ENCODE measurements around the gene UGT1A10. TPM values are rescaled to one million over a fixed set of nuclear protein-coding genes. Genes with fewer than 3 reads are reported as not detected.

UGT1A10 gene
- total and polyA plus RNA-seq, 10 of the 15 experiments (the other 5 are each of a cell fraction or from before 2014, with no cell fraction given) = not detected

Other genes with a start within 250 kb of the UGT1A10 start
Only the 7 nearest of the 11 such genes appear.
- 13.7 and 21.4 TPM in 2 replicates for gene USP40, start 69.7 kb upstream of the UGT1A10 start, total RNA-seq (2014; rRNA removed)
- 15.3 and 16.8 TPM in 2 replicates for gene USP40, start 69.7 kb upstream of the UGT1A10 start, total RNA-seq (2014; rRNA removed; fragmentation: Illumina TruSeq; extraction: Trizol)
- 15.5 and 20.3 TPM in 2 replicates for gene USP40, start 69.7 kb upstream of the UGT1A10 start, total RNA-seq (2021)
- gene USP40, start 69.7 kb upstream of the UGT1A10 start, polyA plus RNA-seq (2011; rRNA removed) = 15.7 and 19.3 TPM in 2 replicates
- 13.9 and 14.5 TPM in 2 replicates for gene USP40, start 69.7 kb upstream of the UGT1A10 start, polyA plus RNA-seq (2014; fragmentation: Illumina TruSeq; extraction: Trizol)
- 1 to 10 TPM; 3.4 to 6.3 TPM for gene USP40, start 69.7 kb upstream of the UGT1A10 start, polyA plus RNA-seq (2014; fragmentation: Nextera tagmentation; extraction: Ambion mirVana)
- gene USP40, start 69.7 kb upstream of the UGT1A10 start, polyA plus RNA-seq (2014; rRNA removed) = 15.1 and 15.4 TPM in 2 replicates
- gene USP40, start 69.7 kb upstream of the UGT1A10 start, polyA plus RNA-seq (2016; fragmentation: Nextera tagmentation; extraction: Ambion mirVana) = 10 to 100 TPM; 17.8 to 20.8 TPM
- gene UGT1A8, start 18.8 kb upstream of the UGT1A10 start, total RNA-seq (2014; rRNA removed) = not detected in 2 replicates
- gene UGT1A8, start 18.8 kb upstream of the UGT1A10 start, total RNA-seq (2014; rRNA removed; fragmentation: Illumina TruSeq; extraction: Trizol) = not detected in 2 replicates
- not detected in 2 replicates for gene UGT1A8, start 18.8 kb upstream of the UGT1A10 start, total RNA-seq (2021)
- gene UGT1A8, start 18.8 kb upstream of the UGT1A10 start, polyA plus RNA-seq (2011; rRNA removed) = not detected in 2 replicates
- not detected in 2 replicates for gene UGT1A8, start 18.8 kb upstream of the UGT1A10 start, polyA plus RNA-seq (2014; fragmentation: Illumina TruSeq; extraction: Trizol)
- not detected for gene UGT1A8, start 18.8 kb upstream of the UGT1A10 start, polyA plus RNA-seq (2014; fragmentation: Nextera tagmentation; extraction: Ambion mirVana)
- gene UGT1A8, start 18.8 kb upstream of the UGT1A10 start, polyA plus RNA-seq (2014; rRNA removed) = not detected in 2 replicates
- gene UGT1A8, start 18.8 kb upstream of the UGT1A10 start, polyA plus RNA-seq (2016; fragmentation: Nextera tagmentation; extraction: Ambion mirVana) = not detected
- not detected in 2 replicates for gene UGT1A9, start 35.5 kb downstream of the UGT1A10 start, total RNA-seq (2014; rRNA removed)
- gene UGT1A9, start 35.5 kb downstream of the UGT1A10 start, total RNA-seq (2014; rRNA removed; fragmentation: Illumina TruSeq; extraction: Trizol) = not detected in 2 replicates
- not detected in 2 replicates for gene UGT1A9, start 35.5 kb downstream of the UGT1A10 start, total RNA-seq (2021)
- gene UGT1A9, start 35.5 kb downstream of the UGT1A10 start, polyA plus RNA-seq (2011; rRNA removed) = not detected in 2 replicates
- not detected in 2 replicates for gene UGT1A9, start 35.5 kb downstream of the UGT1A10 start, polyA plus RNA-seq (2014; fragmentation: Illumina TruSeq; extraction: Trizol)
- not detected for gene UGT1A9, start 35.5 kb downstream of the UGT1A10 start, polyA plus RNA-seq (2014; fragmentation: Nextera tagmentation; extraction: Ambion mirVana)
- not detected in 2 replicates for gene UGT1A9, start 35.5 kb downstream of the UGT1A10 start, polyA plus RNA-seq (2014; rRNA removed)
- under 1 TPM in 1 of 2 experiments, not detected in 1; 0.07 TPM for gene UGT1A9, start 35.5 kb downstream of the UGT1A10 start, polyA plus RNA-seq (2016; fragmentation: Nextera tagmentation; extraction: Ambion mirVana)
- not detected in 2 replicates for gene UGT1A7, start 45.5 kb downstream of the UGT1A10 start, total RNA-seq (2014; rRNA removed)
- gene UGT1A7, start 45.5 kb downstream of the UGT1A10 start, total RNA-seq (2014; rRNA removed; fragmentation: Illumina TruSeq; extraction: Trizol) = not detected in 2 replicates
- gene UGT1A7, start 45.5 kb downstream of the UGT1A10 start, total RNA-seq (2021) = not detected in 2 replicates
- gene UGT1A7, start 45.5 kb downstream of the UGT1A10 start, polyA plus RNA-seq (2011; rRNA removed) = not detected in 2 replicates
- not detected in 2 replicates for gene UGT1A7, start 45.5 kb downstream of the UGT1A10 start, polyA plus RNA-seq (2014; fragmentation: Illumina TruSeq; extraction: Trizol)
- gene UGT1A7, start 45.5 kb downstream of the UGT1A10 start, polyA plus RNA-seq (2014; fragmentation: Nextera tagmentation; extraction: Ambion mirVana) = not detected
- not detected in 2 replicates for gene UGT1A7, start 45.5 kb downstream of the UGT1A10 start, polyA plus RNA-seq (2014; rRNA removed)
- not detected for gene UGT1A7, start 45.5 kb downstream of the UGT1A10 start, polyA plus RNA-seq (2016; fragmentation: Nextera tagmentation; extraction: Ambion mirVana)
- not detected in 2 replicates for gene UGT1A6, start 56.4 kb downstream of the UGT1A10 start, total RNA-seq (2014; rRNA removed)
- gene UGT1A6, start 56.4 kb downstream of the UGT1A10 start, total RNA-seq (2014; rRNA removed; fragmentation: Illumina TruSeq; extraction: Trizol) = not detected in 2 replicates
- not detected in 2 replicates for gene UGT1A6, start 56.4 kb downstream of the UGT1A10 start, total RNA-seq (2021)
- not detected in 2 replicates for gene UGT1A6, start 56.4 kb downstream of the UGT1A10 start, polyA plus RNA-seq (2011; rRNA removed)
- not detected in 2 replicates for gene UGT1A6, start 56.4 kb downstream of the UGT1A10 start, polyA plus RNA-seq (2014; fragmentation: Illumina TruSeq; extraction: Trizol)
- not detected for gene UGT1A6, start 56.4 kb downstream of the UGT1A10 start, polyA plus RNA-seq (2014; fragmentation: Nextera tagmentation; extraction: Ambion mirVana)
- gene UGT1A6, start 56.4 kb downstream of the UGT1A10 start, polyA plus RNA-seq (2014; rRNA removed) = not detected in 2 replicates
- not detected for gene UGT1A6, start 56.4 kb downstream of the UGT1A10 start, polyA plus RNA-seq (2016; fragmentation: Nextera tagmentation; extraction: Ambion mirVana)
- not detected in 2 replicates for gene UGT1A5, start 76.5 kb downstream of the UGT1A10 start, total RNA-seq (2014; rRNA removed)
- not detected in 2 replicates for gene UGT1A5, start 76.5 kb downstream of the UGT1A10 start, total RNA-seq (2014; rRNA removed; fragmentation: Illumina TruSeq; extraction: Trizol)
- gene UGT1A5, start 76.5 kb downstream of the UGT1A10 start, total RNA-seq (2021) = not detected in 2 replicates
- gene UGT1A5, start 76.5 kb downstream of the UGT1A10 start, polyA plus RNA-seq (2011; rRNA removed) = not detected in 2 replicates
- gene UGT1A5, start 76.5 kb downstream of the UGT1A10 start, polyA plus RNA-seq (2014; fragmentation: Illumina TruSeq; extraction: Trizol) = not detected in 2 replicates
- gene UGT1A5, start 76.5 kb downstream of the UGT1A10 start, polyA plus RNA-seq (2014; fragmentation: Nextera tagmentation; extraction: Ambion mirVana) = not detected
- not detected in 2 replicates for gene UGT1A5, start 76.5 kb downstream of the UGT1A10 start, polyA plus RNA-seq (2014; rRNA removed)
- gene UGT1A5, start 76.5 kb downstream of the UGT1A10 start, polyA plus RNA-seq (2016; fragmentation: Nextera tagmentation; extraction: Ambion mirVana) = not detected
- not detected in 2 replicates for gene UGT1A4, start 82.3 kb downstream of the UGT1A10 start, total RNA-seq (2014; rRNA removed)
- gene UGT1A4, start 82.3 kb downstream of the UGT1A10 start, total RNA-seq (2014; rRNA removed; fragmentation: Illumina TruSeq; extraction: Trizol) = not detected in 2 replicates
- gene UGT1A4, start 82.3 kb downstream of the UGT1A10 start, total RNA-seq (2021) = 0.21 TPM in 1 of 2 replicates, not detected in the other
- not detected in 2 replicates for gene UGT1A4, start 82.3 kb downstream of the UGT1A10 start, polyA plus RNA-seq (2011; rRNA removed)
- gene UGT1A4, start 82.3 kb downstream of the UGT1A10 start, polyA plus RNA-seq (2014; fragmentation: Illumina TruSeq; extraction: Trizol) = not detected in 2 replicates
- not detected for gene UGT1A4, start 82.3 kb downstream of the UGT1A10 start, polyA plus RNA-seq (2014; fragmentation: Nextera tagmentation; extraction: Ambion mirVana)
- gene UGT1A4, start 82.3 kb downstream of the UGT1A10 start, polyA plus RNA-seq (2014; rRNA removed) = not detected in 2 replicates
- gene UGT1A4, start 82.3 kb downstream of the UGT1A10 start, polyA plus RNA-seq (2016; fragmentation: Nextera tagmentation; extraction: Ambion mirVana) = not detected

Data from GM12878 (cell line).